Gastroesophageal sphincter (tissue), 4 donors: ENCODE data around the gene NPHP4. TPM values are rescaled to one million over a fixed set of nuclear protein-coding genes. Genes with fewer than 3 reads are reported as not detected.

Experiments used
- ATAC-seq: fragments of 150-250 bp; one replicate; pipeline ENCODE4 v1.9.1; 2016; ENCODE audit warnings: mild to moderate bottlenecking, moderate library complexity
- H3K27ac ChIP-seq, 4 donors: fragments of 200-600 bp; sonication (generic) in 3 of 4; 1 replicate in 3 of 4; 2 replicates in 1 of 4; pipeline ENCODE4 v1.5.1; 2016 to 2019
- H3K27me3 ChIP-seq: fragments of 200-600 bp; sonication (generic); one replicate; pipeline ENCODE4 v1.5.1; 2019
- H3K36me3 ChIP-seq, 2 donors: fragments of 200-600 bp; sonication (generic); one replicate each; pipeline ENCODE4 v1.5.1; 2019; ENCODE audit warnings: control low read depth in 1 of 2
- H3K4me1 ChIP-seq, 3 donors: fragments of 200-600 bp; sonication (generic); 1 replicate in 2 of 3; 2 replicates in 1 of 3; pipeline ENCODE4 v1.5.1; 2016 to 2019; ENCODE audit warnings: control low read depth in 2 of 3
- H3K4me3 ChIP-seq, 2 donors: fragments of 200-600 bp; sonication (generic); one replicate each; pipeline ENCODE4 v1.5.1; 2019; ENCODE audit warnings: mild to moderate bottlenecking in 1 of 2, moderate library complexity in 1 of 2
- H3K9me3 ChIP-seq, 3 donors: fragments of 200-600 bp; sonication (generic); one replicate each; pipeline ENCODE4 v1.5.1; 2017 to 2019; ENCODE audit warnings: control low read depth in 2 of 3
- CTCF ChIP-seq, 4 experiments: fragments of 200-600 bp in 2 of 4; fragments of 450-650 bp in 2 of 4; sonication (generic) in 1 of 4; IDR thresholded peaks; one replicate each; pipeline ENCODE4 v1.5.1; 2017 to 2019; ENCODE audit warnings: antibody characterized with exemption in 4 of 4, mild to moderate bottlenecking in 2 of 4, moderate library complexity in 2 of 4
- EP300 ChIP-seq: sonication (generic); formaldehyde crosslinking; IDR thresholded peaks from one replicate; pipeline ENCODE4 v1.6.1; 2017; ENCODE audit warnings: antibody characterized with exemption, mild to moderate bottlenecking
- POLR2A ChIP-seq, 2 donors: fragments of 450-650 bp; IDR thresholded peaks; one replicate each; pipeline ENCODE4 v1.6.1; 2017; ENCODE audit warnings: antibody characterized with exemption in 2 of 2, mild to moderate bottlenecking in 2 of 2, moderate library complexity in 1 of 2
- POLR2AphosphoS5 ChIP-seq: sonication (generic); formaldehyde crosslinking; IDR thresholded peaks from one replicate; pipeline ENCODE4 v1.6.1; 2017; ENCODE audit warnings: antibody characterized with exemption
- WGBS, 2 donors: methylation state at CpG; one replicate each; pipeline ENCODE4 v1.1.5; 2018; ENCODE audit warnings: low coverage in 1 of 2; 5-methylcytosine and 5-hydroxymethylcytosine counted together
- total RNA-seq, 4 donors: library from RNA; depleted of rRNA; stranded (reverse); fragments of >200 nt; gene quantifications; one replicate each; pipeline ENCODE4 v1.1.0, GENCODE V29; 2016

Gene NPHP4
- total RNA-seq, 4 donors from 2014 or later, result 5.7 to 9.7 (median 6.2) TPM

DNA sequence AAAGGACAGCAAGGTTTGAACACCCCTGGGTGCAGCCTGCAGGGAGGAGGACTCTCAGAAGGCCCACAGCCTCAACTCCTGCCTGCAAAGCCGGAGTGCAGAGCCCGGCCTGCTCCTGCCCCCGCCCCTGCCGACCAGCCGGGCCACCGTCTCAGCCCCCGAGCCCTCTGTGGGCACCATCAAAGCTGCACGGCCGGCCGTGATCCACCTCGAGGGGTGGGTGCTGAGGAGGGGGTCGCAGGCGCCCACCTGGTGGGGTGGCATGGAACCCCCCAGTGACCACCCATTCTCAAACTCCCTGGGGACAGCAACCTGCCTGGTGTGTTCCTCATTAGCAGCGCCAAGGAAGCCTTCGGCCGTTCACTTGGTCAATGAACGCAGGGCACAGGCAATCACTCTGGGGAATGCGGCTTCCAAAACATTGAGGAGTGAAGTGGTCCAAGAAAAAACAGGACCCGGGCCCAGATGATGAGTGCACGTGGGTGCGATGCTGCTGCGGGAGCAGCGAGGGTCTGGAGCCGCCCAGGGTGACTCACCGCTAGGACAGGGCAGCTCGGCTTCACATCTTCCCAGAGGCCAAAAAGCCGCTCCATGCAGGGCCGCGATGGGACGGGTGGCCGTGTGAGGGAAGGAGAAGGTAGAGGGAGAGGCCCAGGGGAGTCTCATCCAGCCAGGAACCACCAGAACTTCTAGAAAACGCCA lies 157.6 kb downstream of the NPHP4 start:
- Histone ChIP-seq H3K27me3 (peaks cover 82% of the 10 kb centered on the region), H3K4me1 (no peaks in the 10 kb centered on the region), H3K9me3 (no peaks in the 10 kb centered on the region), H3K27ac (no peak overlapping the region), H3K4me3 (no peak overlapping the region), H3K36me3 (no peaks in the 10 kb centered on the region)
- ATAC-seq, result no peak
- TF ChIP-seq POLR2A (IDR thresholded peaks at IDR 0.05) (no peak), POLR2AphosphoS5 (no peak), EP300 (no peak)
- 50 to 55% methylated on average over 2 to 4 of the region's 32 CpGs for WGBS, 2 donors

GRCh38 chr1:5833911-5834310 lies 158.3 kb downstream of the NPHP4 start:
- no peak for TF ChIP-seq EP300
- no peak for TF ChIP-seq POLR2A (IDR thresholded peaks at IDR 0.05)
- H3K9me3 ChIP-seq, result no peaks in the 10 kb centered on the region
- no CpG with 5 or more reads among the region's 14 CpGs for WGBS, 2 donors
- peaks cover 80% of the 10 kb centered on the region for H3K27me3 ChIP-seq
- H3K4me3 ChIP-seq, result no peak overlapping the region
- no peak overlapping the region for H3K27ac ChIP-seq
- no peaks in the 10 kb centered on the region for H3K4me1 ChIP-seq
- no peak for ATAC-seq
- H3K36me3 ChIP-seq, result no peaks in the 10 kb centered on the region

- TF ChIP-seq POLR2A (IDR thresholded peaks at IDR 0.05), result no peak
- TF ChIP-seq POLR2AphosphoS5, result no peak
- TF ChIP-seq CTCF (IDR thresholded peaks at IDR 0.05), result no peak
- TF ChIP-seq EP300, result no peak
- 31 to 77% methylated on average over 3 to 7 of the region's 40 CpGs for WGBS, 2 donors
- no peaks in the 10 kb centered on the region for H3K4me1 ChIP-seq
- ATAC-seq, result no peak
- no peak overlapping the region for H3K27ac ChIP-seq
- H3K4me3 ChIP-seq, result no peak overlapping the region
- H3K9me3 ChIP-seq, result no peaks in the 10 kb centered on the region
- no peaks in the 10 kb centered on the region for H3K36me3 ChIP-seq
- peaks cover 78% of the 10 kb centered on the region for H3K27me3 ChIP-seq
Observed at GRCh38 chr1:5832916-5833895, 159.0 kb downstream of the NPHP4 start.

DNA sequence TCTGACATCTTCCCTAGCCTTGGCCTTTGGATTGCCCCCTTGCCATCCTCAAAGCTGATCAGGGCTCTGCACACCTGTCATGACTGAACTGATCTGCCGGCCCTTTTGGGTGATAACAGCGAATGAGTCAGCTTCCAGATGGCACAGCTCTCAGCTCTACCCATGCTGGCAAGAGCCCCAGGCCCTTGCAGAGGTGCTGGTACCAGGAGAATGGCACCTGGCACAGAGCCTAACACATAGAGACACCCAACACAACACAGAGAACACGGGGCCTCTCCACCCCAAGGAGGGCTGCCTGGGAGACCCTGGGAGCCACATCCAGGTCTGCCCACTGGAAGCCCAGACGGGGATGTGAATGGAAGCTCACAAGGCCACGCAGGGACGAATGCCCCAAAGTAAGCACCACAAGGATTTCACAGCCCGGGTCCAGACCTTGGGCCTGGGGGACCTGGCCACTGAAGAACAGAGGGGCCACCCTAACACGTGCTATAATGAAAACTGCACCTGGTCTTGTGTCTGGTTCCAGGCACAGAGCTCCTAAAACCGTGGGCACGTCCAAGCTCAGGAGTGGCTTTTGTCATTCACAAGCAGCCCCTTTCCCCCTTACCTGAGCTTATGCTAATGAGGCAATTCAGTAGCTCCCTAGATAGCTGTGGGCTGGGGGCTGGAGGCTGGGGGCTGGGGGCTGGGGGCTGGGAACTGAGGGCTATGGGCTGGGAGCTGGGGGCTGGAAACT lies 160.5 kb downstream of the NPHP4 start:
- H3K27me3 ChIP-seq, result peaks cover 69% of the 10 kb centered on the region
- no peak for ATAC-seq
- TF ChIP-seq POLR2A (IDR thresholded peaks at IDR 0.05) (no peak), EP300 (no peak), POLR2AphosphoS5 (no peak), CTCF (IDR thresholded peaks at IDR 0.05) (no peak)

GRCh38 chr1:5830771-5831599 lies 161.2 kb downstream of the NPHP4 start:
- Histone ChIP-seq H3K9me3 (no peaks in the 10 kb centered on the region), H3K27ac (no peak overlapping the region), H3K4me1 (no peaks in the 10 kb centered on the region), H3K27me3 (peaks cover 61% of the 10 kb centered on the region), H3K4me3 (no peak overlapping the region), H3K36me3 (no peaks in the 10 kb centered on the region)
- no peak for ATAC-seq
- TF ChIP-seq CTCF (IDR thresholded peaks at IDR 0.05), result no peak
- no peak for TF ChIP-seq POLR2A (IDR thresholded peaks at IDR 0.05)
- TF ChIP-seq POLR2AphosphoS5, result no peak
- TF ChIP-seq EP300, result no peak
- 88% methylated on average over 3 of the region's 26 CpGs; no CpG with 5 or more reads in 1 of the 2 donors for WGBS, 2 donors

More for the DNA sequence above, 160.5 kb downstream of the NPHP4 start:
- WGBS, 2 donors, result 60% methylated on average over 1 to 3 of the region's 10 CpGs
- H3K4me1 ChIP-seq, result no peaks in the 10 kb centered on the region
- no peak overlapping the region for H3K27ac ChIP-seq
- no peaks in the 10 kb centered on the region for H3K36me3 ChIP-seq
- no peaks in the 10 kb centered on the region for H3K9me3 ChIP-seq
- H3K4me3 ChIP-seq, result no peak overlapping the region
